ENCODE measurements around the gene UBA5. TPM values are rescaled to one million over a fixed set of nuclear protein-coding genes. Genes with fewer than 3 reads are reported as not detected.

The UBA5 gene
- total RNA-seq, 1 donor from 2014 or later: 38.2 TPM

- no peaks in the 10 kb centered on the region for H3K9me3 Mint-ChIP-seq (ENCODE audit: low read depth)
- peaks cover 5% of the 10 kb centered on the region for H3K36me3 Mint-ChIP-seq (ENCODE audit: low read depth)
- TF ChIP-seq CTCF (IDR thresholded peaks at IDR 0.05): no peak
- H3K27me3 Mint-ChIP-seq (ENCODE audit: low read depth): no peaks in the 10 kb centered on the region
- H3K27ac Mint-ChIP-seq (ENCODE audit: unreplicated experiment): no peak overlapping the region
- DNase-seq (ENCODE audit: low spot score): no peak
- no peak overlapping the region for H3K4me3 Mint-ChIP-seq (ENCODE audit: unreplicated experiment)
- H3K4me1 Mint-ChIP-seq (ENCODE audit: low read depth): peaks cover 20% of the 10 kb centered on the region
These were observed 32.0 kb upstream of the UBA5 start for GRCh38 chr3:132628157-132628556.

DNA sequence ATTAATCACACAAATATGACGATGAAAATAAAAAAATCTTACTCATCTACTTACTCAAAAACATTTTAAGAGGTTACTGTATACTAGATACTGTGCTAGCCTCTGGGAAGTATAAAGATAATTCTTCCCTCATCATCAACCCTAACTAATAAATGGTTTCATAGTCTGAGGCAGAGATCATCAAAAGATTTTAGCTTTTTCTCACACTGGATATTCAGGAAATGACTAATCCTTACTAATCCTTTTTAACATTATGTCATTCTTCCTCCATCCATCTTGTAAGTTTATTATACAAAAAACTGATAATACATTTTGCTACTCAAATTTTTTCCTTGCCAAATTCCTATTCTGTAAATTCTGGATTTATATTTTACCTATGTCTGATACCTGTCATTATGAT, 30.2 kb upstream of the UBA5 start:
- no peak for TF ChIP-seq CTCF (IDR thresholded peaks at IDR 0.05)
- H3K27ac Mint-ChIP-seq (ENCODE audit: unreplicated experiment): peak overlapping the region; percentile 70
- peaks cover 5% of the 10 kb centered on the region for H3K36me3 Mint-ChIP-seq (ENCODE audit: low read depth)
- H3K9me3 Mint-ChIP-seq (ENCODE audit: low read depth): no peaks in the 10 kb centered on the region
- DNase-seq (ENCODE audit: low spot score): no peak
- no peaks in the 10 kb centered on the region for H3K27me3 Mint-ChIP-seq (ENCODE audit: low read depth)
- H3K4me1 Mint-ChIP-seq (ENCODE audit: low read depth): peaks cover 19% of the 10 kb centered on the region
- no peak overlapping the region for H3K4me3 Mint-ChIP-seq (ENCODE audit: unreplicated experiment)

DNA sequence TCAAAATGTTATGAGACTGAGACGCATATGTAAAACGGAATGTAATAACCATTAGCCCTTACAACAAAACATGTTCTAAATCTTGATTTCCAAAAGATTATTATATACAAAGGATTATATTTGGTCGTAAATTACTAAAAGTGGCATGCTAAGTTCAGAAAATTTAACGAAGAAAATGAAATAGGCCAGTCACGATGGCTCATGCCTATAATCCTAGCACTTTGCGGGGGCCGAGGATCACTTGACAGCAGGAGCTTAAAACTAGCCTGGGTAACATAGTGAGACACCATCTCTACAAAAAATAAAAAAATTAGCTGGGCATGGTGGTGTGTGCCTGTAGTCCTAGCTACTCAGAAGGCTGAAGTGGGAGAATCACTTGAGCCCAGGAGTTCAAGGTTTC, 29.5 kb upstream of the UBA5 start:
- Mint-ChIP-seq H3K27ac (ENCODE audit: unreplicated experiment) (no peak overlapping the region), H3K4me1 (ENCODE audit: low read depth) (peaks cover 16% of the 10 kb centered on the region), H3K27me3 (ENCODE audit: low read depth) (no peaks in the 10 kb centered on the region), H3K4me3 (ENCODE audit: unreplicated experiment) (no peak overlapping the region), H3K9me3 (ENCODE audit: low read depth) (no peaks in the 10 kb centered on the region), H3K36me3 (ENCODE audit: low read depth) (peaks cover 5% of the 10 kb centered on the region)
- no peak for TF ChIP-seq CTCF (IDR thresholded peaks at IDR 0.05)
- DNase-seq (ENCODE audit: low spot score): no peak

- DNase-seq (ENCODE audit: low spot score): no peak
- Mint-ChIP-seq H3K27me3 (ENCODE audit: low read depth) (no peaks in the 10 kb centered on the region), H3K4me3 (ENCODE audit: unreplicated experiment) (no peak overlapping the region), H3K27ac (ENCODE audit: unreplicated experiment) (no peak overlapping the region), H3K4me1 (ENCODE audit: low read depth) (peaks cover 12% of the 10 kb centered on the region), H3K36me3 (ENCODE audit: low read depth) (peaks cover 10% of the 10 kb centered on the region), H3K9me3 (ENCODE audit: low read depth) (no peaks in the 10 kb centered on the region)
- TF ChIP-seq CTCF (IDR thresholded peaks at IDR 0.05): no peak
These were observed 25.1 kb upstream of the UBA5 start for GRCh38 chr3:132635052-132635451.

- H3K27ac Mint-ChIP-seq (ENCODE audit: unreplicated experiment): no peak overlapping the region
- H3K27me3 Mint-ChIP-seq (ENCODE audit: low read depth): no peaks in the 10 kb centered on the region
- peaks cover 11% of the 10 kb centered on the region for H3K36me3 Mint-ChIP-seq (ENCODE audit: low read depth)
- no peak overlapping the region for H3K4me3 Mint-ChIP-seq (ENCODE audit: unreplicated experiment)
- DNase-seq (ENCODE audit: low spot score): no peak
- no peak for TF ChIP-seq CTCF (IDR thresholded peaks at IDR 0.05)
- H3K9me3 Mint-ChIP-seq (ENCODE audit: low read depth): no peaks in the 10 kb centered on the region
- peaks cover 8% of the 10 kb centered on the region for H3K4me1 Mint-ChIP-seq (ENCODE audit: low read depth)
These were observed 22.5 kb upstream of the UBA5 start for GRCh38 chr3:132637590-132637989.

Measured in chondrocyte (in vitro differentiated cells).